Activated T-cell treated with anti-CD3 and anti-CD28 coated beads for 24 hours (primary cell): Measurements from ENCODE around the gene GPR161.

ENCODE experiments used
- DNase-seq: peaks from one replicate; pipeline ENCODE4 v3.0.0-alpha.2; 2020; ENCODE audit warnings: low read depth

GPR161 gene

GRCh38 chr1:168146626-168147025, 9.9 kb upstream of the GPR161 start:
- no peak for DNase-seq

GRCh38 chr1:168146160-168146539, 9.4 kb upstream of the GPR161 start:
- no peak for DNase-seq

GRCh38 chr1:168145184-168146159, 8.7 kb upstream of the GPR161 start:
- peak; percentile 77 for DNase-seq

- DNase-seq, result no peak
Observed at GRCh38 chr1:168141871-168142385, 5.2 kb upstream of the GPR161 start.

GRCh38 chr1:168139070-168139469, 2.3 kb upstream of the GPR161 start:
- no peak for DNase-seq

GRCh38 chr1:168138134-168138533, 1.4 kb upstream of the GPR161 start:
- no peak for DNase-seq

- DNase-seq, result no peak
Observed at GRCh38 chr1:168137515-168137821, 738 bp upstream of the GPR161 start.

GRCh38 chr1:168135921-168136708, 615 bp downstream of the GPR161 start:
- no peak for DNase-seq

- DNase-seq, result no peak
Observed at GRCh38 chr1:168135116-168135920, 1.4 kb downstream of the GPR161 start.

GRCh38 chr1:168134642-168135041, 2.1 kb downstream of the GPR161 start:
- DNase-seq, result no peak

GRCh38 chr1:168134132-168134531, 2.6 kb downstream of the GPR161 start:
- no peak for DNase-seq

GRCh38 chr1:168129933-168130332, 6.8 kb downstream of the GPR161 start:
- no peak for DNase-seq

GRCh38 chr1:168127503-168127902, 9.2 kb downstream of the GPR161 start:
- DNase-seq, result no peak

- no peak for DNase-seq
Observed at GRCh38 chr1:168125051-168125450, 11.7 kb downstream of the GPR161 start.

- DNase-seq, result no peak
Observed at GRCh38 chr1:168121401-168122011, 15.2 kb downstream of the GPR161 start.

GRCh38 chr1:168119750-168120149, 17.0 kb downstream of the GPR161 start:
- DNase-seq, result no peak

- DNase-seq, result no peak
Observed at GRCh38 chr1:168116327-168116799, 20.4 kb downstream of the GPR161 start.

GRCh38 chr1:168114845-168115244, 21.9 kb downstream of the GPR161 start:
- DNase-seq, result no peak

GRCh38 chr1:168112673-168113305, 23.9 kb downstream of the GPR161 start:
- DNase-seq, result peak; percentile 40

GRCh38 chr1:168110896-168111545, 25.7 kb downstream of the GPR161 start:
- no peak for DNase-seq

GRCh38 chr1:168106274-168106673, 30.5 kb downstream of the GPR161 start:
- DNase-seq, result no peak
